ENCODE measurements around the gene PEX10.

Gene PEX10

GRCh38 chr1:2418791-2419320 lies 6.5 kb upstream of the PEX10 start:
- no peak for DNase-seq

- DNase-seq = no peak
Measured at GRCh38 chr1:2417833-2418225, 5.5 kb upstream of the PEX10 start.

- DNase-seq = no peak
Measured at GRCh38 chr1:2417083-2417832, 4.9 kb upstream of the PEX10 start.

- DNase-seq = no peak
Measured at GRCh38 chr1:2416403-2416802, 4.0 kb upstream of the PEX10 start.

GRCh38 chr1:2415801-2416208 lies 3.4 kb upstream of the PEX10 start:
- DNase-seq = no peak

- DNase-seq = no peak
Measured at GRCh38 chr1:2415337-2415736, 3.0 kb upstream of the PEX10 start.

GRCh38 chr1:2414297-2414958 lies 2.1 kb upstream of the PEX10 start:
- DNase-seq = peak; percentile 56

- DNase-seq = no peak
Measured at GRCh38 chr1:2413495-2414296, 1.3 kb upstream of the PEX10 start.

- DNase-seq = no peak
Measured at GRCh38 chr1:2412773-2413494, 570 bp upstream of the PEX10 start.

- DNase-seq = no peak
Measured at GRCh38 chr1:2411801-2412394, 466 bp downstream of the PEX10 start.

- DNase-seq = no peak
Measured at GRCh38 chr1:2409745-2410144, 2.6 kb downstream of the PEX10 start.

GRCh38 chr1:2408859-2409276 lies 3.5 kb downstream of the PEX10 start:
- no peak for DNase-seq

- no peak for DNase-seq
Measured at GRCh38 chr1:2408456-2408855, 3.9 kb downstream of the PEX10 start.

- DNase-seq = no peak
Measured at GRCh38 chr1:2407991-2408275, 4.4 kb downstream of the PEX10 start.

GRCh38 chr1:2407166-2407990 lies 5.0 kb downstream of the PEX10 start:
- no peak for DNase-seq

- DNase-seq = no peak
Measured at GRCh38 chr1:2406451-2407041, 5.8 kb downstream of the PEX10 start.

- no peak for DNase-seq
Measured at GRCh38 chr1:2405588-2406295, 6.6 kb downstream of the PEX10 start.

GRCh38 chr1:2404890-2405511 lies 7.4 kb downstream of the PEX10 start:
- DNase-seq = no peak

GRCh38 chr1:2404142-2404889 lies 8.0 kb downstream of the PEX10 start:
- no peak for DNase-seq

All from midbrain (tissue), 1 donor.